GM12878 (cell line): Measurements from ENCODE around the gene CFAP57. TPM values are rescaled to one million over a fixed set of nuclear protein-coding genes. Genes with fewer than 3 reads are reported as not detected.

ENCODE experiments used
- ATAC-seq: fragments of 200-7000 bp; cut with Tn5 transposase; 3 replicates; pipeline ENCODE4 v1.9.1; 2020; ENCODE audit warnings: mild to moderate bottlenecking, moderate library complexity
- BruUV-seq: library from RNA; stranded (reverse); fragments of 400-500 nt; replicated peaks from 2 replicates; lab custom pipeline; 2021; lab: Mats Ljungman, UMichigan
- CTCF ChIA-PET: fragments of 300-600 bp; sonication (Branson Sonifier 250); formaldehyde crosslinking; extraction: SDS; loops from one replicate; lab custom pipeline; 2021; ENCODE audit warnings: inconsistent platforms; lab: Yijun Ruan, JAX
- POLR2A ChIA-PET: fragments of 350-600 bp; formaldehyde crosslinking; extraction: SDS; loops from one replicate; lab custom pipeline; 2021; ENCODE audit warnings: inconsistent platforms; lab: Charles Lee
- RAD21 ChIA-PET: fragments of 300-600 bp; sonication (Branson Sonifier 250); formaldehyde crosslinking; loops from one replicate; lab custom pipeline; 2023; ENCODE audit warnings: antibody characterized with exemption; ENCODE audit not compliant: unreplicated experiment; lab: Charles Lee
- SMC1A ChIA-PET: fragments of 300-600 bp; sonication (Branson Sonifier 250); formaldehyde crosslinking; loops from one replicate; lab custom pipeline; 2023; ENCODE audit not compliant: unreplicated experiment, uncharacterized antibody; lab: Charles Lee
- DNase-seq: peaks from one replicate; pipeline ENCODE4 v3.0.0-alpha.2; 2011; ENCODE audit warnings: low read depth, low spot score
- FAIRE-seq: peaks from 3 replicates; lab custom pipeline; 2011; peaks lifted over from hg19 to GRCh38; lab: Jason Lieb, UNC
- H2AFZ ChIP-seq: 2 replicates; pipeline ENCODE4 v1.6.0; 2011; ENCODE audit warnings: low read depth, low read length, control low read depth; ENCODE audit not compliant: control insufficient read depth
- H3K27ac ChIP-seq: 2 replicates; pipeline ENCODE4 v1.5.1; 2011; ENCODE audit warnings: control low read depth; ENCODE audit not compliant: control insufficient read depth, insufficient read depth
- H3K27me3 ChIP-seq, 2 experiments: replicated peaks in 1 of 2; 2 replicates each; pipeline versions ENCODE4 v1.6.0 to v1.6.1; 2011; ENCODE audit warnings: low read length in 1 of 2; ENCODE audit not compliant: control insufficient read depth in 2 of 2, insufficient read depth in 2 of 2
- H3K36me3 ChIP-seq, 2 experiments: 2 replicates each; pipeline ENCODE4 v1.5.1; 2011; ENCODE audit warnings: low read length in 1 of 2; ENCODE audit not compliant: control insufficient read depth in 2 of 2, insufficient read depth in 2 of 2
- H3K4me1 ChIP-seq: 2 replicates; pipeline ENCODE4 v1.6.1; 2011; ENCODE audit warnings: mild to moderate bottlenecking, low read length, moderate library complexity, mixed read lengths; ENCODE audit not compliant: control insufficient read depth, insufficient read depth
- H3K4me2 ChIP-seq: 2 replicates; pipeline ENCODE4 v1.6.0; 2011; ENCODE audit warnings: control low read depth; ENCODE audit not compliant: control insufficient read depth, insufficient read depth
- H3K4me3 ChIP-seq: fragments of 200-600 bp; sonication (generic); 2 replicates; pipeline ENCODE4 v1.5.1; 2016
- H3K79me2 ChIP-seq: 2 replicates; pipeline ENCODE4 v1.6.0; 2011; ENCODE audit warnings: low read length; ENCODE audit not compliant: control insufficient read depth, insufficient read depth
- H3K9ac ChIP-seq: 2 replicates; pipeline ENCODE4 v1.8.0; 2011; ENCODE audit warnings: low read length, control low read depth, mixed read lengths; ENCODE audit not compliant: control insufficient read depth, insufficient read depth
- H3K9me3 ChIP-seq: replicated peaks from 3 replicates; pipeline ENCODE4 v1.5.1; 2011; ENCODE audit warnings: mild to moderate bottlenecking, low read length; ENCODE audit not compliant: control insufficient read depth, insufficient read depth
- H4K20me1 ChIP-seq: 2 replicates; pipeline ENCODE4 v1.6.0; 2011; ENCODE audit not compliant: control insufficient read depth, insufficient read depth
- ATF7 ChIP-seq: fragments of 450-650 bp; IDR thresholded peaks from 2 replicates; pipeline ENCODE4 v1.6.1; 2016; ENCODE audit warnings: low read depth, mild to moderate bottlenecking
- CEBPB ChIP-seq, 2 experiments: fragments of 150-350 bp in 1 of 2; IDR thresholded peaks; 2 replicates each; pipeline ENCODE4 v1.6.1; 2012 to 2014; ENCODE audit warnings: low read depth in 2 of 2, low read length in 2 of 2, borderline replicate concordance in 1 of 2, inconsistent platforms in 1 of 2
- CHD1 ChIP-seq: IDR thresholded peaks from 2 replicates; pipeline ENCODE4 v1.6.1; 2012; ENCODE audit warnings: low read depth, low read length, improper control_type of control experiment
- EZH2 ChIP-seq: IDR thresholded peaks from 2 replicates; pipeline ENCODE4 v1.6.1; 2012; ENCODE audit warnings: low read depth, mild to moderate bottlenecking, control low read depth, inconsistent platforms, low read length, borderline replicate concordance; ENCODE audit not compliant: control insufficient read depth
- FOXK2 ChIP-seq: fragments of 450-650 bp; IDR thresholded peaks from 2 replicates; pipeline ENCODE4 v1.6.1; 2017; ENCODE audit warnings: mild to moderate bottlenecking, moderate library complexity
- KLF5 ChIP-seq: fragments of 450-650 bp; IDR thresholded peaks from 2 replicates; pipeline ENCODE4 v1.6.1; 2014; ENCODE audit warnings: mild to moderate bottlenecking; ENCODE audit not compliant: partially characterized antibody
- MYC ChIP-seq: IDR thresholded peaks from 2 replicates; pipeline ENCODE4 v1.6.1; 2011; ENCODE audit warnings: mild to moderate bottlenecking, low read length, moderate library complexity, inconsistent platforms; ENCODE audit not compliant: insufficient read depth, insufficient replicate concordance, insufficient read length, severe bottlenecking
- RAD51 ChIP-seq: fragments of 450-650 bp; IDR thresholded peaks from 2 replicates; pipeline ENCODE4 v1.6.1; 2016; ENCODE audit warnings: moderate library complexity, mild to moderate bottlenecking, inconsistent platforms
- SREBF1 ChIP-seq: IDR thresholded peaks from 2 replicates; pipeline ENCODE4 v1.6.1; 2012; ENCODE audit warnings: mild to moderate bottlenecking, low read length
- TCF12 ChIP-seq: IDR thresholded peaks from 2 replicates; pipeline ENCODE4 v1.6.1; 2011; ENCODE audit warnings: low read depth, mild to moderate bottlenecking, low read length
- WGBS: methylation state at CpG from one replicate; pipeline ENCODE4 v1.1.6; 2016; ENCODE audit warnings: low lambda C conversion rate; ENCODE audit not compliant: insufficient replicate concordance, insufficient coverage; ENCODE audit errors: missing lambda C conversion rate; 5-methylcytosine and 5-hydroxymethylcytosine counted together
- in situ Hi-C: fragments of 300-500 bp; cut with MboI; formaldehyde crosslinking; loops from 9 replicates; pipeline ENCODE4 v1.14.3; 2018; ENCODE audit warnings: mixed read lengths
- intact Hi-C: fragments of 100-400 bp; cut with micrococcal nuclease; formaldehyde crosslinking; loops from one replicate; pipeline ENCODE4 v1.14.2; 2022; ENCODE audit not compliant: unreplicated experiment
- polyA plus RNA-seq, 11 experiments: library from polyadenylated mRNA; depleted of rRNA in 4 of 11; unstranded in 6 of 11; stranded (reverse) in 5 of 11; fragments of >200 nt; fragmentation: Nextera tagmentation in 4 of 11; fragmentation: Illumina TruSeq in 1 of 11; extraction: Ambion mirVana in 4 of 11; extraction: Trizol in 1 of 11; gene quantifications; 1 replicate in 1 of 11; 2 replicates in 10 of 11; pipeline versions ENCODE4 v1.2.1 to v1.2.3, GENCODE V29; 2011 to 2016; ENCODE audit warnings: inconsistent platforms in 2 of 11, missing spikeins in 2 of 11, low read depth in 1 of 11
- total RNA-seq, 4 experiments: library from RNA; depleted of rRNA in 3 of 4; stranded (reverse); fragments of >200 nt in 3 of 4; fragmentation: Illumina TruSeq in 1 of 4; extraction: Trizol in 1 of 4; gene quantifications; 2 replicates each; pipeline versions ENCODE4 v1.2.1 to v1.2.3, GENCODE V29; 2013 to 2021
- TF ChIP-seq, protein P1 (sequence below): fragments of 450-650 bp; IDR thresholded peaks from 2 replicates; pipeline ENCODE4 v1.6.1; 2017; ENCODE audit warnings: antibody characterized with exemption, mild to moderate bottlenecking, moderate library complexity

CFAP57 gene
- total and polyA plus RNA-seq, 10 of the 15 experiments (the other 5 are each of a cell fraction or from before 2014, with no cell fraction given), result 0.45 to 4.8 (median 1.3) TPM

DNA sequence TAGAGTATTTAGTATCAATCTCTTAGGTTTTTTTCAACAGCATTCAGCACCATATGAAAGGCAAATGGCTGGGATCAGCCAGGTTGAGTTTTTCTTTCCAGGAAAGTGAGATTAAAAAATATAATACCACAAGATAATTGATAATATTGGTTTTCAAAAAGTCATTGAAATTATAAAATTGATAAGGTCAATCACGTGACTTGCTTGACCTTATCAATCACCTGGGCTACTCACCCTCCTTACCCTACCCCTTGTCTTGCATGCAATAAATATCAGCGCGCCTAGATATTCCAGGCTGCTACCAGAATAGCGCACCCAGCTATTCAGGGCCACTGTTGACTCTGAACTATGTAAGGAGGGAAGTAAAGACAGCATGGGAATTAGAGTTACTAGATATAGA, 31.5 kb upstream of the CFAP57 start:
- ChIA-PET SMC1A (no interaction called here), POLR2A (no interaction called here), CTCF (no interaction called here), RAD21 (no interaction called here)
- H3K4me3 ChIP-seq, result no peak overlapping the region
- H3K27ac ChIP-seq, result no peak overlapping the region
- no peaks in the 10 kb centered on the region for H3K36me3 ChIP-seq
- intact Hi-C loops (no loop called here), in situ Hi-C loops (no loop called here)
- no TSS peak for BruUV-seq
- WGBS, result 68% methylated on average over 4 of the region's 4 CpGs
- no peak overlapping the region for H3K9ac ChIP-seq
- FAIRE-seq (no peak), DNase-seq (no peak), ATAC-seq (no peak)
- no peaks in the 10 kb centered on the region for H3K4me1 ChIP-seq
- peak; percentile 36; the same call in 1 of the 2 replicates for TF ChIP-seq RAD51
- TF ChIP-seq SREBF1, result no peak
- no peak for TF ChIP-seq TCF12
- H3K4me2 ChIP-seq, result no peak overlapping the region
- no peak overlapping the region for H2AFZ ChIP-seq
- no peaks in the 10 kb centered on the region for H4K20me1 ChIP-seq
- H3K9me3 ChIP-seq, result no peaks in the 10 kb centered on the region
- peaks cover 0 to 3% of the 10 kb centered on the region in 2 experiments; a peak in 1 of 4 replicates for H3K27me3 ChIP-seq
- no peaks in the 10 kb centered on the region for H3K79me2 ChIP-seq

DNA sequence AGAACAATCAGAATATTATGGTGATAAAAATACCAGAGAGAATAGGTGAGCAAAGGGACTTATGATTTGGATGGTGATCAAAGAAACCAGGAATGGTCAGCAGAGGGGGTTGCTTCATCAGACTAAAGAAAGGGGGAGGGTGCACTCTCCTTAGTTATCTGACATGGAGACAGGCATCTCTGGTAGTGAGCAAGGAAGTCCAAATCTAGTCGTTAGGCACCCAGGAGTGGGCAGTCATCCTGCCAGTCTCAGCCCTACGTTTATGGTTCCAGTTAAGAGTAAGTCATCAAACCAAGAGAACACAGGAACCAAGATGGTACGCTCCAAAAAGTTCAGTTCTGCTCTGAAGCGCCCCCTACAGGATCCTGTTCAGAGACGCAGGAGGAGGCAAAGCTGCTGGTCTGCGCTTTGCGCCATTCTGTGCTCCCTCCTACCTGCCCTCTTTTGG, 28.7 kb upstream of the CFAP57 start:
- intact Hi-C loops, result no loop called here
- H3K4me1 ChIP-seq, result no peaks in the 10 kb centered on the region
- no peaks in the 10 kb centered on the region for H3K79me2 ChIP-seq
- in situ Hi-C loops, result no loop called here
- H3K4me2 ChIP-seq, result no peak overlapping the region
- H3K9ac ChIP-seq, result no peak overlapping the region
- ChIA-PET SMC1A (no interaction called here), RAD21 (no interaction called here), POLR2A (no interaction called here), CTCF (no interaction called here)
- DNase-seq, result no peak
- H3K27me3 ChIP-seq, result peaks cover 6% of the 10 kb centered on the region in 2 experiments
- no peaks in the 10 kb centered on the region for H3K36me3 ChIP-seq
- no peak overlapping the region for H2AFZ ChIP-seq
- BruUV-seq, result no TSS peak
- no peaks in the 10 kb centered on the region for H4K20me1 ChIP-seq
- H3K9me3 ChIP-seq, result no peaks in the 10 kb centered on the region; the same call in 2 of the 3 replicates
- FAIRE-seq, result no peak
- H3K27ac ChIP-seq, result no peak overlapping the region
- ATAC-seq, result peak; percentile 52; the same call in 2 of the 3 replicates
- H3K4me3 ChIP-seq, result no peak overlapping the region
- 70% methylated on average over 7 of the region's 7 CpGs for WGBS
- TF ChIP-seq FOXK2 (peak; percentile 85), MYC (no peak), CHD1 (peak; percentile 60; the same call in 1 of the 2 replicates), EZH2 (no peak), KLF5 (peak; percentile 26), CEBPB (IDR thresholded peaks at IDR 0.05; ENCODE audit: borderline replicate concordance in 1 of 2, low read depth in 2 of 2, low read length in 2 of 2) (no peak), RAD51 (no peak), ATF7 (peak; percentile 78)
- TF ChIP-seq, protein P1, sequence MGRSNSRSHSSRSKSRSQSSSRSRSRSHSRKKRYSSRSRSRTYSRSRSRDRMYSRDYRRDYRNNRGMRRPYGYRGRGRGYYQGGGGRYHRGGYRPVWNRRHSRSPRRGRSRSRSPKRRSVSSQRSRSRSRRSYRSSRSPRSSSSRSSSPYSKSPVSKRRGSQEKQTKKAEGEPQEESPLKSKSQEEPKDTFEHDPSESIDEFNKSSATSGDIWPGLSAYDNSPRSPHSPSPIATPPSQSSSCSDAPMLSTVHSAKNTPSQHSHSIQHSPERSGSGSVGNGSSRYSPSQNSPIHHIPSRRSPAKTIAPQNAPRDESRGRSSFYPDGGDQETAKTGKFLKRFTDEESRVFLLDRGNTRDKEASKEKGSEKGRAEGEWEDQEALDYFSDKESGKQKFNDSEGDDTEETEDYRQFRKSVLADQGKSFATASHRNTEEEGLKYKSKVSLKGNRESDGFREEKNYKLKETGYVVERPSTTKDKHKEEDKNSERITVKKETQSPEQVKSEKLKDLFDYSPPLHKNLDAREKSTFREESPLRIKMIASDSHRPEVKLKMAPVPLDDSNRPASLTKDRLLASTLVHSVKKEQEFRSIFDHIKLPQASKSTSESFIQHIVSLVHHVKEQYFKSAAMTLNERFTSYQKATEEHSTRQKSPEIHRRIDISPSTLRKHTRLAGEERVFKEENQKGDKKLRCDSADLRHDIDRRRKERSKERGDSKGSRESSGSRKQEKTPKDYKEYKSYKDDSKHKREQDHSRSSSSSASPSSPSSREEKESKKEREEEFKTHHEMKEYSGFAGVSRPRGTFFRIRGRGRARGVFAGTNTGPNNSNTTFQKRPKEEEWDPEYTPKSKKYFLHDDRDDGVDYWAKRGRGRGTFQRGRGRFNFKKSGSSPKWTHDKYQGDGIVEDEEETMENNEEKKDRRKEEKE, result peak; percentile 77; the same call in 1 of the 2 replicates
